GM12891 (cell line): ENCODE results near the gene WTAP.

ENCODE experiments used
- POLR2A ChIP-seq: IDR thresholded peaks from 2 replicates; pipeline ENCODE4 v1.6.1; 2011; ENCODE audit warnings: low read depth, low read length, control low read depth
- TAF1 ChIP-seq: IDR thresholded peaks from 2 replicates; pipeline ENCODE4 v1.6.1; 2011; ENCODE audit warnings: low read depth, low read length, control low read depth

DNA sequence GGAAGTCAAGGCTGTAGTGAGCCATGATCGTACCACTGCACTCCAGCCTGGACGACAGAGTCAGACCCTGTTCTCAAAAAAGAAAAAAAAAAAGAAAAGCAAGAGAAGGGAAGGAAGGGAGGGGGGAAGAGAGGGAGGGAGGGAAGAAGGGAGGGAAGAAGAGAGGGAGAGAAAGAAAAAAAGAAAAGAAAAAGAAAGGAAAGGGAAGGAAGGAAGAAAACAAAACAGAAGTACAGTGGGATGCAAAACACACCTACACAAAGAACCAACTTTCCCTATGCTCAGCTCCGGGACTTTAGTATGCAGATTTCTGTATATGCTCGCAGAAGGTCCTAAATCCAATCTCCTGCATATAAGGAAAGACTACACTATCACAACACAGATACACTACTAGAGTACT lies 2.5 kb upstream of the WTAP start:
- TF ChIP-seq POLR2A (no peak), TAF1 (no peak)
